Measurements from ENCODE around the gene MAML3.

Gene MAML3

GRCh38 chr4:140081641-140082390, 72.2 kb downstream of the MAML3 start:
- Histone ChIP-seq H3K4me3 (ENCODE audit: low read depth, low read length, poor library complexity, severe bottlenecking) (no peak overlapping the region), H4K20me1 (ENCODE audit: insufficient read depth, low read length) (no peaks in the 10 kb centered on the region), H3K4me2 (ENCODE audit: low read length) (no peak overlapping the region), H3K9me2 (ENCODE audit: low read depth, low read length) (no peaks in the 10 kb centered on the region), H3K79me2 (ENCODE audit: insufficient read depth, low read length) (no peaks in the 10 kb centered on the region), H3K27ac (ENCODE audit: low read depth, low read length, poor library complexity, severe bottlenecking) (no peak overlapping the region), H3K9ac (ENCODE audit: low read length) (no peak overlapping the region), H3K27me3 (ENCODE audit: insufficient read depth, low read length) (no peaks in the 10 kb centered on the region), H3K36me3 (ENCODE audit: insufficient read depth, low read length) (no peaks in the 10 kb centered on the region), H3F3A (ENCODE audit: insufficient read depth, low read length) (no peaks in the 10 kb centered on the region), H2AFZ (ENCODE audit: low read length) (no peak overlapping the region), H3K4me1 (ENCODE audit: insufficient read depth, low read length, severe bottlenecking) (no peaks in the 10 kb centered on the region), H3K9me3 (ENCODE audit: low read length) (no peaks in the 10 kb centered on the region)
- TF ChIP-seq CTCF (IDR thresholded peaks at IDR 0.05; ENCODE audit: low read length) (no peak), EZH2 (IDR thresholded peaks at IDR 0.05; ENCODE audit: borderline replicate concordance, low read length) (no peak)

- no peaks in the 10 kb centered on the region for H3K27me3 ChIP-seq (ENCODE audit: insufficient read depth, low read length)
- no peak overlapping the region for H3K27ac ChIP-seq (ENCODE audit: low read depth, low read length, poor library complexity, severe bottlenecking)
- H3K9me2 ChIP-seq (ENCODE audit: low read depth, low read length) = no peaks in the 10 kb centered on the region
- no peaks in the 10 kb centered on the region for H3K9me3 ChIP-seq (ENCODE audit: low read length)
- H2AFZ ChIP-seq (ENCODE audit: low read length) = no peak overlapping the region
- no peaks in the 10 kb centered on the region for H4K20me1 ChIP-seq (ENCODE audit: insufficient read depth, low read length)
- no peak overlapping the region for H3K9ac ChIP-seq (ENCODE audit: low read length)
- H3K4me3 ChIP-seq (ENCODE audit: low read depth, low read length, poor library complexity, severe bottlenecking) = no peak overlapping the region
- no peaks in the 10 kb centered on the region for H3K4me1 ChIP-seq (ENCODE audit: insufficient read depth, low read length, severe bottlenecking)
- H3K79me2 ChIP-seq (ENCODE audit: insufficient read depth, low read length) = no peaks in the 10 kb centered on the region
- no peaks in the 10 kb centered on the region for H3F3A ChIP-seq (ENCODE audit: insufficient read depth, low read length)
- no peak overlapping the region for H3K4me2 ChIP-seq (ENCODE audit: low read length)
- no peaks in the 10 kb centered on the region for H3K36me3 ChIP-seq (ENCODE audit: insufficient read depth, low read length)
- TF ChIP-seq EZH2 (IDR thresholded peaks at IDR 0.05; ENCODE audit: borderline replicate concordance, low read length) (no peak), CTCF (IDR thresholded peaks at IDR 0.05; ENCODE audit: low read length) (no peak)
These were observed 73.1 kb downstream of the MAML3 start for GRCh38 chr4:140080883-140081282.

GRCh38 chr4:140078366-140078765, 75.6 kb downstream of the MAML3 start:
- TF ChIP-seq CTCF (IDR thresholded peaks at IDR 0.05; ENCODE audit: low read length) (no peak), EZH2 (IDR thresholded peaks at IDR 0.05; ENCODE audit: borderline replicate concordance, low read length) (no peak)
- no peaks in the 10 kb centered on the region for H4K20me1 ChIP-seq (ENCODE audit: insufficient read depth, low read length)
- no peak overlapping the region for H3K4me3 ChIP-seq (ENCODE audit: low read depth, low read length, poor library complexity, severe bottlenecking)
- no peaks in the 10 kb centered on the region for H3K9me3 ChIP-seq (ENCODE audit: low read length)
- no peak overlapping the region for H3K4me2 ChIP-seq (ENCODE audit: low read length)
- H3K9me2 ChIP-seq (ENCODE audit: low read depth, low read length) = no peaks in the 10 kb centered on the region
- no peaks in the 10 kb centered on the region for H3K79me2 ChIP-seq (ENCODE audit: insufficient read depth, low read length)
- H2AFZ ChIP-seq (ENCODE audit: low read length) = no peak overlapping the region
- no peak overlapping the region for H3K9ac ChIP-seq (ENCODE audit: low read length)
- no peak overlapping the region for H3K27ac ChIP-seq (ENCODE audit: low read depth, low read length, poor library complexity, severe bottlenecking)
- H3F3A ChIP-seq (ENCODE audit: insufficient read depth, low read length) = no peaks in the 10 kb centered on the region
- no peaks in the 10 kb centered on the region for H3K36me3 ChIP-seq (ENCODE audit: insufficient read depth, low read length)
- H3K27me3 ChIP-seq (ENCODE audit: insufficient read depth, low read length) = no peaks in the 10 kb centered on the region
- no peaks in the 10 kb centered on the region for H3K4me1 ChIP-seq (ENCODE audit: insufficient read depth, low read length, severe bottlenecking)
